Neural progenitor cell (in vitro differentiated cells): Measurements from ENCODE around the gene PDC. TPM values are rescaled to one million over a fixed set of nuclear protein-coding genes. Genes with fewer than 3 reads are reported as not detected.

Experiments used
- DNase-seq: peaks from one replicate; pipeline ENCODE4 v3.0.0-alpha.2; 2016; ENCODE audit warnings: low spot score
- H2AFZ ChIP-seq: fragments of 200-600 bp; sonication (generic); replicated peaks from 2 replicates; pipeline ENCODE4 v1.6.1; 2016; ENCODE audit warnings: antibody characterized with exemption
- H3F3A ChIP-seq: fragments of 200-600 bp; sonication (generic); 2 replicates; pipeline ENCODE4 v1.6.1; 2016; ENCODE audit warnings: antibody characterized with exemption, low read depth
- H3K27ac ChIP-seq: fragments of 200-600 bp; sonication (generic); 2 replicates; pipeline ENCODE4 v1.5.1; 2016; ENCODE audit warnings: mild to moderate bottlenecking
- H3K27me3 ChIP-seq: fragments of 200-600 bp; sonication (generic); 2 replicates; pipeline ENCODE4 v1.6.1; 2016; ENCODE audit warnings: mild to moderate bottlenecking, moderate library complexity
- H3K36me3 ChIP-seq: fragments of 200-600 bp; sonication (generic); 2 replicates; pipeline ENCODE4 v1.5.1; 2016
- H3K4me1 ChIP-seq: fragments of 200-600 bp; sonication (generic); 2 replicates; pipeline ENCODE4 v1.6.1; 2016; ENCODE audit warnings: mixed run types
- H3K4me2 ChIP-seq: fragments of 200-600 bp; sonication (generic); 2 replicates; pipeline ENCODE4 v1.6.1; 2016
- H3K4me3 ChIP-seq: fragments of 200-600 bp; sonication (generic); 2 replicates; pipeline ENCODE4 v1.5.1; 2016
- H3K79me2 ChIP-seq: fragments of 200-600 bp; sonication (generic); 2 replicates; pipeline ENCODE4 v1.6.1; 2016; ENCODE audit warnings: low read depth
- H3K9ac ChIP-seq: fragments of 200-600 bp; sonication (generic); 2 replicates; pipeline ENCODE4 v1.6.1; 2016
- H3K9me3 ChIP-seq: fragments of 200-600 bp; sonication (generic); 2 replicates; pipeline ENCODE4 v1.5.1; 2016; ENCODE audit warnings: low read depth
- H4K20me1 ChIP-seq: fragments of 200-600 bp; sonication (generic); 2 replicates; pipeline ENCODE4 v1.6.1; 2016; ENCODE audit warnings: low read depth
- H3K27ac Mint-ChIP-seq: 3 replicates; pipeline ENCODE4 v1.8.0; 2021; ENCODE audit warnings: mixed read lengths
- H3K27me3 Mint-ChIP-seq: 2 replicates; pipeline ENCODE4 v1.8.0; 2022; ENCODE audit warnings: low read depth, mild to moderate bottlenecking, inconsistent platforms, moderate library complexity, mixed read lengths; ENCODE audit not compliant: insufficient read depth
- H3K36me3 Mint-ChIP-seq: 3 replicates; pipeline ENCODE4 v1.8.0; 2021; ENCODE audit warnings: mixed read lengths
- H3K4me1 Mint-ChIP-seq: 3 replicates; pipeline ENCODE4 v1.8.0; 2021; ENCODE audit warnings: mixed read lengths
- H3K4me3 Mint-ChIP-seq: 3 replicates; pipeline ENCODE4 v1.8.0; 2021; ENCODE audit warnings: mild to moderate bottlenecking, moderate library complexity, mixed read lengths
- H3K9me3 Mint-ChIP-seq: 3 replicates; pipeline ENCODE4 v1.8.0; 2020; ENCODE audit warnings: mixed read lengths
- CTCF ChIP-seq: fragments of 200-600 bp; sonication (generic); IDR thresholded peaks from 2 replicates; pipeline ENCODE4 v1.5.1; 2017; ENCODE audit warnings: antibody characterized with exemption, mild to moderate bottlenecking
- EZH2 ChIP-seq: fragments of 200-600 bp; sonication (generic); IDR thresholded peaks from 2 replicates; pipeline ENCODE4 v1.6.1; 2017; ENCODE audit warnings: antibody characterized with exemption, mild to moderate bottlenecking, moderate library complexity
- EZH2phosphoT487 ChIP-seq: fragments of 200-600 bp; sonication (generic); IDR thresholded peaks from 2 replicates; pipeline ENCODE4 v1.6.1; 2017; ENCODE audit warnings: antibody characterized with exemption
- total RNA-seq: library from RNA; depleted of rRNA; stranded (reverse); fragments of >200 nt; gene quantifications from 2 replicates; pipeline ENCODE4 v1.2.3, GENCODE V29; 2015; ENCODE audit warnings: low replicate concordance

Gene PDC
- total RNA-seq, 1 donor from 2014 or later = not detected

GRCh38 chr1:186421446-186421845, 39.5 kb downstream of the PDC start:
- peaks cover 7% of the 10 kb centered on the region for H3K36me3 Mint-ChIP-seq
- no peak for TF ChIP-seq EZH2
- no peak for TF ChIP-seq CTCF
- no peak for TF ChIP-seq EZH2phosphoT487
- H3K9me3 ChIP-seq = no peaks in the 10 kb centered on the region
- H3K27ac ChIP-seq = no peak overlapping the region
- H3K27ac Mint-ChIP-seq = no peak overlapping the region
- H3K4me3 Mint-ChIP-seq = no peak overlapping the region
- no peak overlapping the region for H2AFZ ChIP-seq
- no peak overlapping the region for H3K4me2 ChIP-seq
- no peaks in the 10 kb centered on the region for H3K27me3 ChIP-seq
- H3K4me3 ChIP-seq = no peak overlapping the region
- no peaks in the 10 kb centered on the region for H3K9me3 Mint-ChIP-seq
- no peak for DNase-seq
- no peaks in the 10 kb centered on the region for H4K20me1 ChIP-seq
- no peak overlapping the region for H3K9ac ChIP-seq
- no peaks in the 10 kb centered on the region for H3K4me1 Mint-ChIP-seq
- H3K36me3 ChIP-seq = peaks cover 6% of the 10 kb centered on the region
- H3F3A ChIP-seq = no peaks in the 10 kb centered on the region
- no peaks in the 10 kb centered on the region for H3K4me1 ChIP-seq
- no peaks in the 10 kb centered on the region for H3K79me2 ChIP-seq
- no peaks in the 10 kb centered on the region for H3K27me3 Mint-ChIP-seq

GRCh38 chr1:186420923-186421322, 40.0 kb downstream of the PDC start:
- Mint-ChIP-seq H3K36me3 (peaks cover 7% of the 10 kb centered on the region), H3K27me3 (no peaks in the 10 kb centered on the region), H3K27ac (no peak overlapping the region), H3K4me3 (no peak overlapping the region), H3K9me3 (no peaks in the 10 kb centered on the region), H3K4me1 (no peaks in the 10 kb centered on the region)
- DNase-seq = no peak
- Histone ChIP-seq H3K4me1 (no peaks in the 10 kb centered on the region), H3K79me2 (no peaks in the 10 kb centered on the region), H3K27ac (no peak overlapping the region), H3K4me3 (no peak overlapping the region), H3K9me3 (no peaks in the 10 kb centered on the region), H3K27me3 (no peaks in the 10 kb centered on the region), H3K4me2 (no peak overlapping the region), H2AFZ (no peak overlapping the region), H4K20me1 (no peaks in the 10 kb centered on the region), H3K36me3 (peaks cover 6% of the 10 kb centered on the region), H3F3A (no peaks in the 10 kb centered on the region), H3K9ac (no peak overlapping the region)
- TF ChIP-seq EZH2 = no peak
- TF ChIP-seq CTCF = no peak
- TF ChIP-seq EZH2phosphoT487 = no peak

- H3K4me3 ChIP-seq = no peak overlapping the region
- Mint-ChIP-seq H3K9me3 (no peaks in the 10 kb centered on the region), H3K36me3 (peaks cover 7% of the 10 kb centered on the region), H3K27me3 (no peaks in the 10 kb centered on the region), H3K4me1 (no peaks in the 10 kb centered on the region), H3K27ac (no peak overlapping the region), H3K4me3 (no peak overlapping the region)
- DNase-seq = no peak
- H3K4me1 ChIP-seq = no peaks in the 10 kb centered on the region
- no peaks in the 10 kb centered on the region for H3F3A ChIP-seq
- H3K4me2 ChIP-seq = no peak overlapping the region
- H3K27ac ChIP-seq = no peak overlapping the region
- no peak overlapping the region for H3K9ac ChIP-seq
- peaks cover 6% of the 10 kb centered on the region for H3K36me3 ChIP-seq
- no peak overlapping the region for H2AFZ ChIP-seq
- no peaks in the 10 kb centered on the region for H3K9me3 ChIP-seq
- TF ChIP-seq EZH2phosphoT487 (no peak), EZH2 (no peak), CTCF (no peak)
- no peaks in the 10 kb centered on the region for H3K27me3 ChIP-seq
- H4K20me1 ChIP-seq = no peaks in the 10 kb centered on the region
- H3K79me2 ChIP-seq = no peaks in the 10 kb centered on the region
Observed at GRCh38 chr1:186420311-186420710, 40.6 kb downstream of the PDC start.

- no peaks in the 10 kb centered on the region for H3K27me3 ChIP-seq
- no peaks in the 10 kb centered on the region for H3F3A ChIP-seq
- no peak overlapping the region for H3K27ac ChIP-seq
- H3K4me1 Mint-ChIP-seq = no peaks in the 10 kb centered on the region
- no peak overlapping the region for H3K4me3 ChIP-seq
- H3K9me3 Mint-ChIP-seq = no peaks in the 10 kb centered on the region
- H3K36me3 Mint-ChIP-seq = peaks cover 7% of the 10 kb centered on the region
- no peak for DNase-seq
- no peaks in the 10 kb centered on the region for H3K9me3 ChIP-seq
- H3K4me1 ChIP-seq = no peaks in the 10 kb centered on the region
- no peak overlapping the region for H2AFZ ChIP-seq
- H3K27ac Mint-ChIP-seq = no peak overlapping the region
- H4K20me1 ChIP-seq = no peaks in the 10 kb centered on the region
- no peaks in the 10 kb centered on the region for H3K79me2 ChIP-seq
- H3K27me3 Mint-ChIP-seq = no peaks in the 10 kb centered on the region
- peaks cover 6% of the 10 kb centered on the region for H3K36me3 ChIP-seq
- TF ChIP-seq EZH2phosphoT487 (no peak), CTCF (no peak), EZH2 (no peak)
- H3K9ac ChIP-seq = no peak overlapping the region
- no peak overlapping the region for H3K4me3 Mint-ChIP-seq
- no peak overlapping the region for H3K4me2 ChIP-seq
Observed at GRCh38 chr1:186418503-186418902, 42.4 kb downstream of the PDC start.
